ENCODE data around the gene SRRD.

GRCh38 chr22:26463688-26464087 lies 20.0 kb upstream of the SRRD start:
- no peak for TF ChIP-seq CTCF (IDR thresholded peaks at IDR 0.05; ENCODE audit: poor library complexity)
- TF ChIP-seq EZH2 (IDR thresholded peaks at IDR 0.05; ENCODE audit: borderline replicate concordance) = no peak
- TF ChIP-seq EZH2phosphoT487 (IDR thresholded peaks at IDR 0.05; ENCODE audit: low read depth, severe bottlenecking, unreplicated experiment) = no peak
